Mucosa of gallbladder (tissue), 1 donor: ENCODE results near the gene NFATC4. TPM values are rescaled to one million over a fixed set of nuclear protein-coding genes. Genes with fewer than 3 reads are reported as not detected.

ENCODE experiments used
- DNase-seq: peaks from one replicate; pipeline ENCODE4 v3.0.0-alpha.2; 2020; ENCODE audit warnings: low spot score
- total RNA-seq: library from RNA; stranded (reverse); gene quantifications from one replicate; pipeline ENCODE4 v1.2.1, GENCODE V29; 2021
- donor health status: DM: no; HTN: no; CAD: no.

Gene NFATC4
- total RNA-seq, 1 donor from 2014 or later, result 148 TPM

DNA sequence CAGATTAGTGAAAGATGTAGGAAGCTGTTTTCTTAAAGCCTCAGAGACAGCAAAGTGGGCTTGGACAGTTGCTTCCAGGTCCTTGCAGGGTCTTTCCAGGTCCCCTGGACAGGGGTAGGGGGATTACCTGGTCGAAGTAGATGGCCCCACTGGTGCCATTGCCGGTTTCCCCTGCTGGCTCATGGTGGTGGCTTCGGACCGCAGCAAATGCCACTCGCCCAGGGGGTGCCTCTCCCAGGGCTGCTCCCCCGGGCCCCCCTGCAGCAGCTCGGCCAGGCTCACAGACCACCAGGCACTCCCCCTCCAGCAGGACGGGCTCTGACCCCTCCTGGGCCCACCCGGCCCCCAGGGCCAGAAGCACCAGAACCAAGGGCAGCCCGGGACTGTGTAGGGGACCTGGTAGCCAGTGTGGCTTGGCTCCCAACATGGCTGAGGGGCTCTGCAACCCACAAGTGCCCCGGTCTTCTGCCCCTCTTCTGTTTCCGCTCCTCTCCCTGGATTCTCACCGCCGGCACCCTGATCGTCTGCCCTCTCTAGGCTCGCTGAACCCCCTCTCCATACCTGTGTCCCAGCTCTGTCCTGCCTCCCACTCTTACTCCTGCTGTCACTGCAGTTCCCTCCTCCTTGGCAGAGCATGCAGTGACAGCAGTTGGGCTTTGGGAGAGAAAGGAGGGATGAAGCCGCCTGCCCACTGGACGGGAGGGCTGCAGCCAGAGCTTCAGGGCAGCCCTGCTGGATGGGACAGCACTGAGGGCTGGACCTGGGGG, 60.8 kb downstream of the NFATC4 start:
- peak; percentile 9 for DNase-seq

Other genes starting within 250 kb of the NFATC4 start
- 0.81 TPM for gene FITM1, start 237.5 kb upstream of the NFATC4 start, total RNA-seq
- gene PSME1, start 232.0 kb upstream of the NFATC4 start, total RNA-seq, result 161 TPM
- gene EMC9, start 226.6 kb upstream of the NFATC4 start, total RNA-seq, result 24.0 TPM
- gene PSME2, start 221.6 kb upstream of the NFATC4 start, total RNA-seq, result 106 TPM
- 60.7 TPM for gene RNF31, start 220.7 kb upstream of the NFATC4 start, total RNA-seq
- 148 TPM for gene IRF9, start 206.9 kb upstream of the NFATC4 start, total RNA-seq
- 208 TPM for gene REC8, start 196.1 kb upstream of the NFATC4 start, total RNA-seq
- 23.0 TPM for gene IPO4, start 179.4 kb upstream of the NFATC4 start, total RNA-seq
- 94.1 TPM for gene TM9SF1, start 172.7 kb upstream of the NFATC4 start, total RNA-seq
- 0.40 TPM for gene TSSK4, start 162.5 kb upstream of the NFATC4 start, total RNA-seq
- 53.0 TPM for gene CHMP4A, start 154.7 kb upstream of the NFATC4 start, total RNA-seq
- 20.3 TPM for gene MDP1, start 152.1 kb upstream of the NFATC4 start, total RNA-seq
- 121 TPM for gene NEDD8, start 135.8 kb upstream of the NFATC4 start, total RNA-seq
- gene GMPR2, start 135.3 kb upstream of the NFATC4 start, total RNA-seq, result 91.6 TPM
- 61.8 TPM for gene TINF2, start 125.6 kb upstream of the NFATC4 start, total RNA-seq
- 3.0 TPM for gene TGM1, start 105.0 kb upstream of the NFATC4 start, total RNA-seq
- 36.0 TPM for gene RABGGTA, start 96.6 kb upstream of the NFATC4 start, total RNA-seq
- gene DHRS1, start 68.4 kb upstream of the NFATC4 start, total RNA-seq, result 39.2 TPM
- 24.7 TPM for gene NOP9, start 68.3 kb upstream of the NFATC4 start, total RNA-seq
- 25.6 TPM for gene CIDEB, start 60.2 kb upstream of the NFATC4 start, total RNA-seq
- 6.1 TPM for gene LTB4R2, start 58.0 kb upstream of the NFATC4 start, total RNA-seq
- gene LTB4R, start 56.7 kb upstream of the NFATC4 start, total RNA-seq, result 6.5 TPM
- 29.0 TPM for gene ADCY4, start 33.1 kb upstream of the NFATC4 start, total RNA-seq
- gene RIPK3, start 28.2 kb upstream of the NFATC4 start, total RNA-seq, result 56.5 TPM
- 30.6 TPM for gene NYNRIN, start 30.8 kb downstream of the NFATC4 start, total RNA-seq
- 14.0 TPM for gene CBLN3, start 61.5 kb downstream of the NFATC4 start, total RNA-seq
- gene KHNYN, start 61.8 kb downstream of the NFATC4 start, total RNA-seq, result 93.4 TPM
- gene SDR39U1, start 74.6 kb downstream of the NFATC4 start, total RNA-seq, result 64.8 TPM
- 0.29 TPM for gene CMA1, start 140.1 kb downstream of the NFATC4 start, total RNA-seq
- gene CTSG, start 208.1 kb downstream of the NFATC4 start, total RNA-seq, result 4.9 TPM
- gene GZMH, start 241.5 kb downstream of the NFATC4 start, total RNA-seq, result 2.0 TPM